T1000 (cell line): Measurements from ENCODE around the gene NEXN.
A peak's percentile ranks its signal among the peaks of the same experiment; 100 is the strongest.
"Not testable (repeated sequence)": the region's sequence is repeated elsewhere in the genome, so short reads cannot be mapped to it uniquely, and the experiment has no call there.

Source experiments
- DNase-seq: peaks from one replicate; lab custom pipeline; 2025; ENCODE audit warnings: mixed read lengths; lab: John Stamatoyannopoulos, UW

The NEXN gene

DNA sequence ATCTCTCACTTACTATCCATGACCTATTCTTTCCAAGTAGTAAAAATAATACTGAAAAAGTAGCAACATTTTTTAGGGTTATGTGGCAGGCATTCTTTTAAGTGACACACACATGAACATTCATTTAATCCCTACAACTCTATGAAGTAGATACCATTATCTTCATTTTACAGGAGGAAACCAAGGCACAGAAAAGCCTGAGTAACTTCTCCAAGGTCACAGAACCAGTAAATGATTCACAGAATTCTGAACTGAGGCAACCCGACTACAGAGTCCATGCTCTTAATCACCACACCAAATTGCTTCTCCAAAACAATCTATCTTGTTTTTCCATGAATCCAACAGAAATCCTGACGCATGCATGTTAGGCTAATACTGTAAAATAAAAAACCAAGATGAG lies 73.0 kb downstream of the NEXN start:
- DNase-seq: no peak

GRCh38 chr1:77966291-77966690 lies 77.9 kb downstream of the NEXN start:
- DNase-seq: no peak

GRCh38 chr1:77970192-77970591 lies 81.8 kb downstream of the NEXN start:
- DNase-seq: no peak

- no peak for DNase-seq
Measured at GRCh38 chr1:77972080-77972479, 83.7 kb downstream of the NEXN start.

DNA sequence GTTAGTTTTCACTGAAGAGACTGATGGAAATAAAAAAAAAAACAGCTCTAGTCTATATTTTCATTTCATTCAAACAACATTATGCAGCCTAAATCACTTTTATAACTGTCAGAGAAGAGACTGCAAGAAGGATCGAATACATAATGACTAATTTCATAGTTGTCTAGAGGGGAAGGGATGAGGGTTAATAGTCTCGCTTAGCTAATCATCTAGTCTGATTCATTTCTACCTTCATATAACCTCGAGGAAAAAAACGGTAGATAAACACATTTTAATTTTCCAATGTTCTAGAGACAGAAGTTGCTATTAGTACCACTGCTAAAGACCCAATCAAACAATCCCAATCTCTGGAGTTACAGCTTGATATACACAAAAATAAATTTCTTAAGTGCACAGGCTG lies 87.0 kb downstream of the NEXN start:
- no peak for DNase-seq

GRCh38 chr1:77975907-77976306 lies 87.5 kb downstream of the NEXN start:
- no peak for DNase-seq

GRCh38 chr1:77976433-77977076 lies 88.1 kb downstream of the NEXN start:
- DNase-seq: no peak

DNA sequence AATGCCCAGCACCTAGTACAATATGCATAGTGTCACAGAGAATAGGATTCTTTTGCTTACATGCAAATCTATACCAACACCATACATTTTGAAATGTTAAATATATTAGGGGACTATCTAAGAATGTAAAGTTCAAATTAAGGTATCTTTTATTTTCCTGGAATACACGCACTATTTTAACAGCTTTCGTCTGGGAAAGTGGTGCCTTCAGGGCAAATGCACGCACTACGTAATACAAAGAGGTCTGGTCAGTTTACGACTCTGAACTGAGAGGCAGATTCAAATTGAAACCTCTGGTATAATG lies 89.5 kb downstream of the NEXN start:
- no peak for DNase-seq

DNA sequence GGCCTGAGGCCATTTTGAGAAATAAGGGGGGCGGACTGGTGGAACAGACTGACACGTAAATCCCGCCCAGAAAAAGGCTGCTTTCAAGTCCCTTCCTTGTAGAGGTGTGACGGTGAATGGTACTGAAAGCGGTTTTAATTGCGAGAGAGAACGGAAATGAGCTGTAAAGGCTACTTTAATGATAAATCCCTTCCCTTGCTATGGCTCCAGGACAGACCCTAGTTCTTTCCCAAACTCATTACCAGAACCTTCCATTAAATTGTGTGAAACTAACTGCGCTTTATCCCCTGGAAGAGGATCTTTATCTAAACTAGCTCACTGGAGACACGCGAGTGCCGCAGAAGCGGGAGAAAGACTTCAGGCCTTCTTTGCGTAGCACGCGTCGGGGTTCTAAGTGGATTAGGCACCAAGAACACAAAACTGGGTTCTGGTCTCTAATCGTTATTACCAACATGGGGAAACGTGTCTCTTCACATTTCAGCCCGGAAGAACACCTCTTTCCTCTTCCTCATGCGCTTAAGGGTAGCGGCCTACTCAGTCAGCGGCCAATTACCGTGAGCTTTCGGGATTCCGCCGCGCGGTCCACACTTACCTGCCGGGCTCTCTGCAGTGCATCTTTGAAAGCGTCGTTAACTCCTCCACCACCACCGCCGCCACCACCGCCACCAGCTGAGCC lies 90.0 kb downstream of the NEXN start:
- DNase-seq: peak; percentile 85

- peak; percentile 97 for DNase-seq
Measured at GRCh38 chr1:77978969-77979876, 90.8 kb downstream of the NEXN start, which contains the start of gene FUBP1. TSS of gene FUBP1 (minus strand) at chr1:77979072. CDS start at chr1:77979004, 68 bp downstream.

DNA sequence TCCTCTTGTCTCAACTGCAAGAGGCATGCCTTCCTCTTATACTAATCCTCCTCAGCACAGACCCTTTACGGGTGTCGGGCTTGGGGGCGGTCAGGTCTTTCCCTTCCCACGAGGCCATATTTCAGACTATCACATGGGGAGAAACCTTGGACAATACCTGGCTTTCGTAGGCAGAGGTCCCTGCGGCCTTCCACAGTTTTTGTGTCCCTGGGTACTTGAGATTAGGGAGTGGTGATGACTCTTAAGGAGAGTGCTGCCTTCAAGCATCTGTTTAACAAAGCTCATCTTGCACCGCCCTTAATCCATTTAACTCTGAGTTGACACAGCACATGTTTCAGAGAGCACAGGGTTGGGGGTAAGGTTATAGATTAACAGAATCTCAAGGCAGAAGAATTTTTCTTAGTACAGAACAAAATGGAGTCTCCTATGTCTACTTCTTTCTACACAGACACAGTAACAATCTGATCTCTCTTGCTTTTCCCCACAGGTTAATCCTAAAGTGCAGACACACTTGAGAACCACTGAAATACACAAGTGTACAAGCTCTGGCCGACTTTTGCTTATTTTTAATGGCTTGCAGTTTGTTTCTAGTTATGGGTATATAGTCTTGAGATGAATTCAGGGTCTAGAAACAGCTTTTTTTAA lies 95.0 kb downstream of the NEXN start:
- DNase-seq: not testable (repeated sequence)

- no peak for DNase-seq
Measured at GRCh38 chr1:77983997-77984355, 95.6 kb downstream of the NEXN start.

DNA sequence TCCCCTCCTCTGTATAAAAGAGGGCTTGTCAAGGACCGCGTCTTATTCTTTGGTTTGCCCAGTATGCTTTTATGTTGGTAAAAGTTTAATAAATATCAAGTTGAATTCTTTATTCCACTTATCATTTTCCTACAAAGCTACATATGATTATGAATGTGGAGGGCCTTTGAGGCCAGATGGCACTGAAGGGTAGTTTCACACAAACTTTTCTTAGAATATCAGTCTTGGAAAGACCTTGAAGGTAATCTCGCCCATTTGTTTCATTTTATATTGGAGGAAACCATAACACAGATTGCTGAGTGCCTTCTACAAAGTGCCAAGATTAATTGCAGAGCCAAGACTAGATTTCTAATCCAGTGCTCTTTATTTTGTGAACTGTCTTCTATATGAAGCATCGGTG lies 96.2 kb downstream of the NEXN start:
- no peak for DNase-seq

- DNase-seq: no peak
Measured at GRCh38 chr1:77986810-77987209, 98.4 kb downstream of the NEXN start.

DNA sequence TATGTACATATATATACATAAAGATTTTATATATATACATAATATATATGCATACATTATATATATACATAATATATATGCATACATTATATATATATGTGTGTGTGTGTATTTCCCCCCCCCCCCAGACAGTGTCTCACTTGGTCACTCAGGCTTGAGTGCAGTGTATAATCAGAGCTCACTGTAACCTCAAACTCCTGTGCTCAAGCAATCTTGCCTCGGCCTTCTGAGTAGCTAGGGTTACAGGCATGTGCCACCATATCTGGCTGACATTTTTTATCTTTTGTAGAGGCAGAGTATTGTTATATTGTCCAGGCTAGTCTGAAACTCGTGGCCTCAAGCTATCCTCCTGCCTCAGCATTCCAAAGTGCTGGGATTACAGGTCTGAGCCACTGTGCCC lies 99.5 kb downstream of the NEXN start:
- no peak for DNase-seq

DNA sequence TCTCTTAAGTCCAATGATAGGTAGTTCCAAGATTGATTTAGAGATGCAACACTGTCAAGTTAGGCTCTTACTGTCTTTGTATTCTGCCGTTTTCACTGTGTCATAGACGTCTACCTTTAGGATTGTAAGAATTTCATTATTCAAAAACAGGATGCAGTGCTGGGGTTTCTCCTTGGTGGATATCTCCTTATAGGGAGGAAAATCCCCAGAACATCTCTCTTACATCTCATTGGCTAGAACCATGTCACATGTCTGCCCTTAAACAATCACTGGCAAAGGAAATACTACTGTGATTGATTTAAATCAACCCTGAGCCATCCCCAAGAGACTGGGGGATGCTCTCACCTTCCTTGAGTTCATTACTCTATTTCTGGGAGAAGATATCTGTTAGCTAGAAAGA lies 101.3 kb downstream of the NEXN start:
- no peak for DNase-seq

DNA sequence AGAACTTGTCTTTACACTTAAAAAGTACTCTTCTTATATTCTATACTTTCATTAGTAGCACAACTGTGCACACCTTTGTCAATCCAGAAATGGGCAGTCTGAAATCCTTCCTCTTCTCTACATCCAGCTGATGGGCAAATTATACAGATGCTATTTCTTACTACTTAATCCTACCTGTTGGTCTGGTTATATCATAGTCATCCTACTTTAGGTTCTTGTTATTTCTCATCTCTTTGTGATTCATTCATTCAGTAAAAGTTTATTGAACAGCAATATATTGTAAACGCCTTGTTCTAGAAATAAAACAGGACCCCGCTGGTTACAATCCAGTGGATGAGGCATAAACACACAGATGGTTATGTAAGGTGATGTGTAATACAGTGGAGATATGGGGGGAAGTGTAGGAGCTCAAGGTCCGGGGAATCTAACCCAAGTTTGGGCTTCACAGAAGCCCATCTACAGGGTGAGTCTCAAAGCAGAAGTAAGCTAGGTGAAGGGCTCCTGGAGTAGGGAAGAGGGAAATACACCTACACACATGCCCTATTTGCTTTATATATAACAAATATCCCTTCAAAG lies 102.3 kb downstream of the NEXN start:
- DNase-seq: no peak

GRCh38 chr1:77991638-77992037 lies 103.2 kb downstream of the NEXN start:
- DNase-seq: no peak
